ENCODE results near the gene PARP3. TPM values are rescaled to one million over a fixed set of nuclear protein-coding genes. Genes with fewer than 3 reads are reported as not detected.
A peak's percentile ranks its signal among the peaks of the same experiment; 100 is the strongest.

PARP3 gene
- total and polyA plus RNA-seq, 9 of the 15 experiments (the other 6 are each of a cell fraction or from before 2014, with no cell fraction given): 0.46 to 6.6 (median 4.5) TPM

DNA sequence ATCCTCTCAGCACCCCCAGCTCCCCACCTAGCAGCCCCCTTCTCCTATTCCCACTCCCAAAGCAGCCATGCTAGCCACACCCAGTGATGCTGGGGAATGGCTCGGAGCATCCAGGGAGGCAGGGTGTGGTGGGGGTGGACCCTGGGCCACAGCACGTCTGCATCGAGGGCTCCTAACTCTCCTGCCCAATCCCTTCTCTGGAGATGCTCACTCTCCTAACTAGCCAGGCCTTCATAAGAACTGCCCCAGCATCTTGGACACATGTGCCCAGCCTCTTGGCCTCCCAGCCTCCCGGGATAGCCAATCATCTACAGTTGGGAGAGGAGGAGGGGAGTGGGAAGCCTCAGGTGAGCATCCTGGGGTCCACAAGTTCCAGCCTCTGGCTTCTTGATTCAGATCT is 22.4 kb downstream of the PARP3 start (continued):
- TF ChIP-seq MCM3 (IDR thresholded peaks at IDR 0.05) (no peak), ZNF23 (CRISPR knock-in tag; IDR thresholded peaks at IDR 0.05) (no peak), ZC3H4 (CRISPR knock-in tag; IDR thresholded peaks at IDR 0.05; ENCODE audit: borderline replicate concordance) (no peak), ZNF354B (CRISPR knock-in tag; IDR thresholded peaks at IDR 0.05) (no peak), MCM7 (IDR thresholded peaks at IDR 0.05) (no peak), KDM2B (CRISPR knock-in tag; IDR thresholded peaks at IDR 0.05) (no peak)
- TF ChIP-seq, protein P1, sequence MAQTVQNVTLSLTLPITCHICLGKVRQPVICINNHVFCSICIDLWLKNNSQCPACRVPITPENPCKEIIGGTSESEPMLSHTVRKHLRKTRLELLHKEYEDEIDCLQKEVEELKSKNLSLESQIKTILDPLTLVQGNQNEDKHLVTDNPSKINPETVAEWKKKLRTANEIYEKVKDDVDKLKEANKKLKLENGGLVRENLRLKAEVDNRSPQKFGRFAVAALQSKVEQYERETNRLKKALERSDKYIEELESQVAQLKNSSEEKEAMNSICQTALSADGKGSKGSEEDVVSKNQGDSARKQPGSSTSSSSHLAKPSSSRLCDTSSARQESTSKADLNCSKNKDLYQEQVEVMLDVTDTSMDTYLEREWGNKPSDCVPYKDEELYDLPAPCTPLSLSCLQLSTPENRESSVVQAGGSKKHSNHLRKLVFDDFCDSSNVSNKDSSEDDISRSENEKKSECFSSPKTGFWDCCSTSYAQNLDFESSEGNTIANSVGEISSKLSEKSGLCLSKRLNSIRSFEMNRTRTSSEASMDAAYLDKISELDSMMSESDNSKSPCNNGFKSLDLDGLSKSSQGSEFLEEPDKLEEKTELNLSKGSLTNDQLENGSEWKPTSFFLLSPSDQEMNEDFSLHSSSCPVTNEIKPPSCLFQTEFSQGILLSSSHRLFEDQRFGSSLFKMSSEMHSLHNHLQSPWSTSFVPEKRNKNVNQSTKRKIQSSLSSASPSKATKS (CRISPR knock-in tag; IDR thresholded peaks at IDR 0.05): no peak
- TF ChIP-seq, protein P2, sequence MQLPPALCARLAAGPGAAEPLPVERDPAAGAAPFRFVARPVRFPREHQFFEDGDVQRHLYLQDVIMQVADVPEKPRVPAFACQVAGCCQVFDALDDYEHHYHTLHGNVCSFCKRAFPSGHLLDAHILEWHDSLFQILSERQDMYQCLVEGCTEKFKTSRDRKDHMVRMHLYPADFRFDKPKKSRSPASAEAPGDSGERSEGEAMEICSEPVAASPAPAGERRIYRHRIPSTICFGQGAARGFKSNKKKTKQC (CRISPR knock-in tag; IDR thresholded peaks at IDR 0.05): no peak

DNA sequence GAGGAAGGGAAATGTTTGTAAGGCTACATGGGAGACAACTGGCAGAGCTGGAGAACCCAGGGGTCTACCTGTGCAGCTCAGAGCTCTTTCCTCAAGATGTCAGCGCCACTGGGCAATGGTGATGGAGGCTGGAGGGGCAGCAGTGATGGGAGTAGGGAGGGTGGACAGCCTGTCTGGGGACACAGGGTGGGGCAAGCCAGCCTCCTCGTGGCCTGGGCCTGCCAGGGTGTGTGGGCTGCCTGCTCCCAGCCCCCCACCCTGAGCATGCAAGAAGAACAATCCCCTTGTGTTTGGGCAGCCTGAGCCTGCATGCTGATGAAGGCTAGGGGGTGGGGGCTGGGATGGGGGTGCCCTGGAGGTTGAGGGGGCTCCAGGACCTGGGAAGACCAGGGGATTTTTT is 23.9 kb downstream of the PARP3 start:
- H3K4me3 ChIP-seq: no peak overlapping the region
- no peak for DNase-seq (ENCODE audit: extremely low read depth in 1 of 4, low spot score in 3 of 4)
- intact Hi-C loops (cut with micrococcal nuclease): no loop called here
- no peak for FAIRE-seq
- no peak for ATAC-seq
- peaks cover 4% of the 10 kb centered on the region; the same call in 2 of the 3 replicates for H3K79me2 ChIP-seq (ENCODE audit: control insufficient read depth, insufficient read depth, low read length)
- H3K27ac ChIP-seq (ENCODE audit: extremely low read depth, low read depth, low read length): no peak overlapping the region
- ChIA-PET POLR2A (no interaction called here), CTCF (ENCODE audit: low intra/inter-chr PET ratio) (no interaction called here)
- H3K27me3 ChIP-seq (ENCODE audit: control insufficient read depth in 2 of 2, insufficient read depth in 2 of 2, low read length in 2 of 2): peaks cover 0 to 17% of the 10 kb centered on the region in 2 experiments; a peak in 2 of 5 replicates
- in situ Hi-C loops (cut with MboI): no loop called here
- H3K9me3 ChIP-seq (replicated peaks; ENCODE audit: control insufficient read depth, insufficient read depth, low read depth, low read length): no peaks in the 10 kb centered on the region
- peaks cover under 1 to 50% of the 10 kb centered on the region in 2 experiments; a peak in 4 of 5 replicates for H3K4me1 ChIP-seq (replicated peaks in 1 of 2; ENCODE audit: control insufficient read depth in 2 of 2, insufficient read depth in 2 of 2, low read length in 2 of 2)
- no peak for TF ChIP-seq TSC22D4 (tag; IDR thresholded peaks at IDR 0.05)
- no peak for TF ChIP-seq ZNF134 (CRISPR knock-in tag; conservative IDR thresholded peaks at IDR 0.05)
- TF ChIP-seq BRD4 (IDR thresholded peaks at IDR 0.05): no peak
- no peak for TF ChIP-seq SETDB1 (IDR thresholded peaks at IDR 0.05; ENCODE audit: low read length)
- TF ChIP-seq, protein P3, sequence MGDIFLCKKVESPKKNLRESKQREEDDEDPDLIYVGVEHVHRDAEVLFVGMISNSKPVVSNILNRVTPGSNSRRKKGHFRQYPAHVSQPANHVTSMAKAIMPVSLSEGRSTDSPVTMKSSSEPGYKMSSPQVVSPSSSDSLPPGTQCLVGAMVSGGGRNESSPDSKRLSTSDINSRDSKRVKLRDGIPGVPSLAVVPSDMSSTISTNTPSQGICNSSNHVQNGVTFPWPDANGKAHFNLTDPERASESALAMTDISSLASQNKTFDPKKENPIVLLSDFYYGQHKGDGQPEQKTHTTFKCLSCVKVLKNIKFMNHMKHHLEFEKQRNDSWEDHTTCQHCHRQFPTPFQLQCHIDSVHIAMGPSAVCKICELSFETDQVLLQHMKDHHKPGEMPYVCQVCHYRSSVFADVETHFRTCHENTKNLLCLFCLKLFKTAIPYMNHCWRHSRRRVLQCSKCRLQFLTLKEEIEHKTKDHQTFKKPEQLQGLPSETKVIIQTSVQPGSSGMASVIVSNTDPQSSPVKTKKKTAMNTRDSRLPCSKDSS (IDR thresholded peaks at IDR 0.05; ENCODE audit: low read depth, partially characterized antibody): no peak
- no peak for TF ChIP-seq IFI16 (CRISPR knock-in tag; IDR thresholded peaks at IDR 0.05)
- peak overlapping the region in 1 of 2 experiments; percentile 13; a peak in 1 of 4 replicates for H3K9ac ChIP-seq (ENCODE audit: insufficient read depth in 1 of 2, low read depth in 2 of 2, low read length in 2 of 2)
- BruUV-seq (replicated peaks): no TSS peak
- H3K4me2 ChIP-seq (ENCODE audit: insufficient read depth, low read length): no peak overlapping the region
- H3K9me1 ChIP-seq (ENCODE audit: control insufficient read depth, insufficient read depth, low read length): peaks cover 3% of the 10 kb centered on the region
- 0 out of 2 replicates have a peak, but pooled peaks cover 10% of the 10 kb centered on the region for H4K20me1 ChIP-seq (replicated peaks; ENCODE audit: control insufficient read depth, insufficient read depth, low read length)
- 43% methylated on average over 2 of the region's 2 CpGs for WGBS (ENCODE audit: insufficient coverage, low coverage, missing lambda C conversion rate)
- H3K36me3 ChIP-seq (ENCODE audit: control insufficient read depth, insufficient read depth, low read length): peaks cover 26% of the 10 kb centered on the region; the same call in 1 of the 3 replicates
- no peak overlapping the region for H2AFZ ChIP-seq (ENCODE audit: low read depth, low read length)
